Subcutaneous adipose tissue (tissue), 4 donors: ENCODE data around the gene CLTB. TPM values are rescaled to one million over a fixed set of nuclear protein-coding genes. Genes with fewer than 3 reads are reported as not detected.

Experiments
- CTCF ChIP-seq: fragments of 450-650 bp; IDR thresholded peaks from one replicate; pipeline ENCODE4 v1.5.1; 2016; ENCODE audit warnings: low read depth, mild to moderate bottlenecking, control low read depth, antibody characterized with exemption, moderate library complexity
- total RNA-seq, 4 donors: library from RNA; depleted of rRNA; stranded (reverse); fragments of >200 nt; gene quantifications; one replicate each; pipeline ENCODE4 v1.1.0, GENCODE V29; 2016

Gene CLTB
- total RNA-seq, 4 donors from 2014 or later, result 80.4 to 144 (median 99.5) TPM

GRCh38 chr5:176389135-176390123 is 26.9 kb downstream of the CLTB start:
- no peak for TF ChIP-seq CTCF

- TF ChIP-seq CTCF, result no peak
Observed at GRCh38 chr5:176388444-176389134, 27.8 kb downstream of the CLTB start, which contains the start of the genes HIGD2A and NOP16. TSS of gene HIGD2A (plus strand) at chr5:176388751. CDS start at chr5:176388820, 69 bp downstream. TSS of gene NOP16 (minus strand) at chr5:176388598. CDS start at chr5:176388539, 59 bp downstream.

- no peak for TF ChIP-seq CTCF
Observed at GRCh38 chr5:176388003-176388443, 28.3 kb downstream of the CLTB start.

GRCh38 chr5:176387384-176387925 is 28.9 kb downstream of the CLTB start:
- TF ChIP-seq CTCF, result no peak

GRCh38 chr5:176386491-176386890 is 29.8 kb downstream of the CLTB start:
- TF ChIP-seq CTCF, result no peak

GRCh38 chr5:176384991-176385390 is 31.3 kb downstream of the CLTB start:
- TF ChIP-seq CTCF, result no peak
